A673 (cell line): ENCODE measurements around the gene CDH26.

Source experiments
- EZH2 ChIP-seq: fragments of 200-600 bp; sonication (generic); IDR thresholded peaks from 2 replicates; pipeline ENCODE4 v1.6.1; 2017; ENCODE audit warnings: borderline replicate concordance, low read depth, mild to moderate bottlenecking, mixed read lengths, antibody characterized with exemption, low read length; ENCODE audit not compliant: poor library complexity, severe bottlenecking
- TF ChIP-seq, protein P1 (sequence below): fragments of 300-800, 200-600 bp; sonication (generic); conservative IDR thresholded peaks from 2 replicates; pipeline ENCODE4 v1.5.1; 2017; ENCODE audit warnings: low read depth, mild to moderate bottlenecking, antibody characterized with exemption, low read length, moderate library complexity, mixed read lengths

DNA sequence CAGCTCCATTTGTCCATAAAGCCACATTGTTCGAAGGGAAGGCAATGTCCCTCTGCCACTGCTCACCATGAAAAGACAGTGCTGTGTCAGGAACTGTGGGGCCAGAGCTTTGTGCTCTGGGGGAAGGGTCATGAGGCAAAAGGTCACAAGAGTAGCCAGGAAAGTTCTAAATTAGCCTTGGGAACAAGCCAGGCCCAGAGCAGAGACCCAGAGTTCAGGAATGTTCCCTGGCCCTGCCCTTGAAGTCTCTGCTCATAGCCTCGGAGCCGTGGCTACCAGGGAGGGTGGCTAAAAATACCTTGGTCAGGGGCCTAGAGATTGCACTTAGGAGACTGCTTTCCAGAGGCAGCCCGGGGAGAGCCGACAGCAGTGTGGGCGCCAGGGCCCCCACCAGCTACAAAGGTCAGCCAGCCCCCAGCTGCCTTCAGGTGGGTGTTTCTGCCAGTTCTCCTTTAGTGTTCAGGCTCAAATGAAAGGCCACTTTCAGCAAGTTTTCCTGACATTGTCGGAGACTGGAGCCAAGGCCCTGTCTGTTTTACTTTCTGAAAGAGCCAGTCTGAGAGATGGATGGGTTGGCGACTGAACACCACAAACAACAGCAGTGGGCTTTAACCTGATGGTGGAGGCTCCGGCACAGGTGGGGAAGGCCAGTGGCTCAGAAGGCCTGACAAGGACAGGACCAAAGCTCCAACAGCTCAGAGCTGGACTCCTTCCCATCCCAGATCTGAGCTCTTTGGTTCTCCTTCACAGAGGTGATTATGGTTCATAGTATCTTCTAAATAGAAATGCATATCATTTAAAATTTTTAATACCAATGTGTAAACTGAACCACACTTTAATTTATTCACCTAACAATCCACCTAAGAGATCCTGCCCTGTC, 76.2 kb downstream of the CDH26 start:
- TF ChIP-seq, protein P1, sequence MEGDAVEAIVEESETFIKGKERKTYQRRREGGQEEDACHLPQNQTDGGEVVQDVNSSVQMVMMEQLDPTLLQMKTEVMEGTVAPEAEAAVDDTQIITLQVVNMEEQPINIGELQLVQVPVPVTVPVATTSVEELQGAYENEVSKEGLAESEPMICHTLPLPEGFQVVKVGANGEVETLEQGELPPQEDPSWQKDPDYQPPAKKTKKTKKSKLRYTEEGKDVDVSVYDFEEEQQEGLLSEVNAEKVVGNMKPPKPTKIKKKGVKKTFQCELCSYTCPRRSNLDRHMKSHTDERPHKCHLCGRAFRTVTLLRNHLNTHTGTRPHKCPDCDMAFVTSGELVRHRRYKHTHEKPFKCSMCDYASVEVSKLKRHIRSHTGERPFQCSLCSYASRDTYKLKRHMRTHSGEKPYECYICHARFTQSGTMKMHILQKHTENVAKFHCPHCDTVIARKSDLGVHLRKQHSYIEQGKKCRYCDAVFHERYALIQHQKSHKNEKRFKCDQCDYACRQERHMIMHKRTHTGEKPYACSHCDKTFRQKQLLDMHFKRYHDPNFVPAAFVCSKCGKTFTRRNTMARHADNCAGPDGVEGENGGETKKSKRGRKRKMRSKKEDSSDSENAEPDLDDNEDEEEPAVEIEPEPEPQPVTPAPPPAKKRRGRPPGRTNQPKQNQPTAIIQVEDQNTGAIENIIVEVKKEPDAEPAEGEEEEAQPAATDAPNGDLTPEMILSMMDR: no peak
- TF ChIP-seq EZH2: no peak
